Adrenal gland (tissue), 5 donors: Measurements from ENCODE around the gene AGPAT4.

Experiments
- POLR2A ChIP-seq, 2 donors: fragments of 450-650 bp; IDR thresholded peaks; one replicate each; pipeline ENCODE4 v1.6.1; 2017; ENCODE audit warnings: antibody characterized with exemption in 2 of 2, mild to moderate bottlenecking in 2 of 2, moderate library complexity in 1 of 2
- TF ChIP-seq, protein P1 (sequence below), 6 experiments: fragments of 450-650 bp in 4 of 6; fragments of 200-600 bp in 2 of 6; sonication (generic) in 1 of 6; IDR thresholded peaks; 1 replicate in 5 of 6; 2 replicates in 1 of 6; pipeline versions ENCODE4 v1.5.1 to v1.8.0; 2016 to 2021; ENCODE audit warnings: antibody characterized with exemption in 6 of 6, mild to moderate bottlenecking in 2 of 6, moderate library complexity in 1 of 6
- donor health status: DM: no; HTN: no; CAD: no.

DNA sequence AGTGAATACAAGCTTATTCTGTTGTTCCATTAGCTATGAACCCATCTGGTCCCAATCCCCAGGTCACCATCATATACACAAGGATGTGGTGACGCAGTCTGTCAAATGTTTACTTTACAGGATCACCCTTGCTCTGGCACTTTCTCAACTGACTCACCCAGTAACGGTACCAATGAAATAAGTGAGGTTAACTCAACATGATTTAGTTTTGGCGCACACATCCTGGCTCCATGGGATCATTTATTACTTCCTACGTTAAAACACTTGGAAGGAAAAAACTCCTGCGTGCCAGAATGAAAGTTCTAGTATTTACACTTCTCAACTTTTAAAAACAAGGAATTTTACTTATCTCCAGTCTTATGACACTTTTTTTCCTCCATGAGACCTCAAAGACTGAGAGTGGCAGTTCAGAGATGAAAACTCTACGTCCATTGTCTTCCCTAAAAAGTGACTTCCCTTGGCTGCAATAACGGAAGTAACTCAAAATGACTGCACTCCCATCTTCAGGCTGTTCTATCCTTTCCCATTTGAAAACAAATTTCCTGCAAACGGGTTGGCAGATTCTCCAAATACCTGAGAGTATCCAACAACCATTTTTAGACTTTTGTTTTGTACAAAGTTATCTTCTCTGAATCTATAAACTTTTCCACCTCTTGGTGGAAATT is 15.9 kb downstream of the AGPAT4 start:
- TF ChIP-seq, protein P1, sequence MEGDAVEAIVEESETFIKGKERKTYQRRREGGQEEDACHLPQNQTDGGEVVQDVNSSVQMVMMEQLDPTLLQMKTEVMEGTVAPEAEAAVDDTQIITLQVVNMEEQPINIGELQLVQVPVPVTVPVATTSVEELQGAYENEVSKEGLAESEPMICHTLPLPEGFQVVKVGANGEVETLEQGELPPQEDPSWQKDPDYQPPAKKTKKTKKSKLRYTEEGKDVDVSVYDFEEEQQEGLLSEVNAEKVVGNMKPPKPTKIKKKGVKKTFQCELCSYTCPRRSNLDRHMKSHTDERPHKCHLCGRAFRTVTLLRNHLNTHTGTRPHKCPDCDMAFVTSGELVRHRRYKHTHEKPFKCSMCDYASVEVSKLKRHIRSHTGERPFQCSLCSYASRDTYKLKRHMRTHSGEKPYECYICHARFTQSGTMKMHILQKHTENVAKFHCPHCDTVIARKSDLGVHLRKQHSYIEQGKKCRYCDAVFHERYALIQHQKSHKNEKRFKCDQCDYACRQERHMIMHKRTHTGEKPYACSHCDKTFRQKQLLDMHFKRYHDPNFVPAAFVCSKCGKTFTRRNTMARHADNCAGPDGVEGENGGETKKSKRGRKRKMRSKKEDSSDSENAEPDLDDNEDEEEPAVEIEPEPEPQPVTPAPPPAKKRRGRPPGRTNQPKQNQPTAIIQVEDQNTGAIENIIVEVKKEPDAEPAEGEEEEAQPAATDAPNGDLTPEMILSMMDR (IDR thresholded peaks at IDR 0.05), result no peak
- no peak for TF ChIP-seq POLR2A (IDR thresholded peaks at IDR 0.05)
